Fibroblast of the conjunctiva (primary cell): ENCODE data around the gene GGA2.
"Not testable (repeated sequence)": the region's sequence is repeated elsewhere in the genome, so short reads cannot be mapped to it uniquely, and the experiment has no call there.

Experiments used
- DNase-seq: peaks from one replicate; pipeline ENCODE4 v3.0.0-alpha.2; 2010; ENCODE audit warnings: low read depth

Gene GGA2

GRCh38 chr16:23504076-23504452, 6.2 kb downstream of the GGA2 start:
- DNase-seq: peak; percentile 30

- DNase-seq: no peak
Measured at GRCh38 chr16:23502466-23502865, 7.8 kb downstream of the GGA2 start.

DNA sequence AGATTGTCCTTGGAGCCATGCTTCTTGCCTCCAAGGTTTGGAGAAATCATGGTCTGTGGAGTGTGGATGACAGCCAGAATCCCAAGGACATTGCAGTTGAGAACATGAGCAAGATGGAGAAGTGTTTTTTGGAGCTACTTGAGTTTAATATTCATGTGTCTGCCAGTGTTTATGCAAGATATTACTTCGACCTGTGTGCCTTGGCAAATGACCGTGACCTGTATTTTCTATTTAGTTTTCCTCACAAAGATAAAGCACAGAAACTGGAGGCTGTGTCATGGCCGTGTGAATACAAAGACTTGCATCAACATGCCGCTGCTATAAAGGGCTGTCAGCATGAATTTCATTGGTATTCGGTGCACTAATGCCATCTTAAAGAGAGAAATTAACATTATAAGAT, 9.0 kb downstream of the GGA2 start:
- DNase-seq: no peak

GRCh38 chr16:23500862-23501225, 9.4 kb downstream of the GGA2 start:
- DNase-seq: no peak

GRCh38 chr16:23500212-23500861, 10.0 kb downstream of the GGA2 start:
- no peak for DNase-seq

DNA sequence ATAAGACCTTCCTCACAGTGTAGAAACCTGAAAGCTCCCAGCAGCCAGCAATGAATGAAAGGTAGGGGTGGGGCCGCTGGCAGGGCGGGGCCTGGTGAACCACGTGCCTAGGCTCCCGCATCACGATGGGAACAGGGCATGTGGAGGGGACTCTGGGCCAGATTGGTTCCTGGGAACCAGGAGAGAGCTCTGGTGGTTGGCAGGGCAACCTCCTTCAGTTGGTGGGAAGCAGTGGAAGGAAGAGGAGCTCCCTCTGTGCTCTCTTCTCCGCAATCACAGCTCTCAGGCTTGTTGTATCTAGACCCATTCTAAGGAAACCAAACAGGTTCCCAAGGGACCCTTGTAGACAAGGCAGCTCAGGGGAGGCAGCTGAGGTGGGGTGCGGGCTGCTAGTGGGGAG, 10.5 kb downstream of the GGA2 start:
- no peak for DNase-seq

- no peak for DNase-seq
Measured at GRCh38 chr16:23498863-23499262, 11.4 kb downstream of the GGA2 start.

DNA sequence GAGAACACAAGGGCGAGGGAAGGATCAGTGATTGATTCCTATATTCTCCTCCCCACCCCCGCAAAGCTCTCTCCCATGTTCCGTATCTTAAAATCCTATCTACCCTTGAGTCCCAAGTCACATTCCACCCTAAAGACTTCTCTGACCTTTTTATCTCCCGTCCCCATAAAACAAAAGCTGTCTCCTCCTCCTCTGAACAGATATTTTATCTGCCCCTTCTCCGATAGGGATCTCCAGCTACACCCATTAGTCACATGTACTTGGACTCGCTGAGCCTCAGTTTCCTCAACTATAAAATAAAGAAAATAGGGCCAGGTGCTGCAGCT, 12.8 kb downstream of the GGA2 start:
- DNase-seq: no peak

- no peak for DNase-seq
Measured at GRCh38 chr16:23496821-23497542, 13.3 kb downstream of the GGA2 start.

DNA sequence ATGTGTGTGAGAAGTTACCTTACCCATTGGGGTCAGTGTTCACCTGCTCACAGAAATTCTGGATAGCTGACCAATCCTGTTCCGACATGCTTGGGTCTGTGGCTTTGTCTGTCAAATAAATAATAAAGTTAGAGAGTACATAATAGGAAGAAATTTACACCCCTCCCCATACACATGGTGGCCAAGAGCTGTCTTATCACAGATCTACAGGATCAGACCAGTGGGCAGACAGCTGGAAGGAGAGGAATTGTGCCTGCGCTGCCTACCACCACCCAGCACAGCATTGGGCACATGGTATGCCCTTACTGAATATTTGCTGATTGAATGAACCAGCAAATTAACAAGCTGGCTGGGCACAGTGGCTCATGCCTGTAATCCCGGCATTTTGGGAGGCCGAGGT, 14.6 kb downstream of the GGA2 start:
- DNase-seq: no peak

DNA sequence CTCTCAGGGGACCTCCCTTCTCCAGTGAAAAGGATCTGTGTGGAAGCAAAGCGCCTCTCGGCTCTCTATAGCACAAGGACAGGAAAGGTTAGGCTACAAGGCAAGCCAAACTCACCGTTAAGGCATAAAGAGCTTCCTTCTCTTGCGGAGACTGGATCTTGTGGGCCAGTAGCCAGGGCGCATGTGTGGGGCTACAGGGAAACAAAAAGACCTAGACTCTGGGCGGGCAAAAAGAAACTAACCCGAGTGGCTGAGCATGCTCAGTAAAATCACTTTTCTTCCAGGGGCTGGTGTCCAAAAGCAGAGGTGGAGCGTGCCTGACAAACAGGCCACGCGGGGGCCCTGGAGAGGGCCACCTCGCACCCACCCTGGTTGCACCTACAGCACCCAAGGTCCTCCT, 16.1 kb downstream of the GGA2 start:
- DNase-seq: no peak

- DNase-seq: no peak
Measured at GRCh38 chr16:23491490-23492391, 18.6 kb downstream of the GGA2 start.

GRCh38 chr16:23486480-23486879, 23.8 kb downstream of the GGA2 start:
- no peak for DNase-seq

DNA sequence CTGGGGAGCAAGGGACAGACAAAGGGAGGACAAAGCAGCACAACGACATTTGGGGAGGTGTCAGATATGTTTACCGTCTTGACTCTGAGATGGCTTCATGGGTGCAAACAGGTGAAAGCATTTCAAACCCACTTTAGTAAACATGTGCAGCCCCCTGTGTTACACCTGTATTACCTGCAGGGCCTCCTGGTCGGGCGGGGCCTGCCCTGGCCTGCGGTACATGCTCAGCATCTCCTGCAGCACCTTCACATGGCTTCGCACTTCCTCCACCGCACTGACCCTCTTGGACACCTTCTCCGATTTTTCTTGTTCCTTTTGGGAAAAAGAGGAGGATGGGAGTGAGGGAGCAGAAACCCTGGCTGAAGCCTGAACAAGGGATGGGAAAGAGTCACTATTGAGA, 24.5 kb downstream of the GGA2 start:
- no peak for DNase-seq

DNA sequence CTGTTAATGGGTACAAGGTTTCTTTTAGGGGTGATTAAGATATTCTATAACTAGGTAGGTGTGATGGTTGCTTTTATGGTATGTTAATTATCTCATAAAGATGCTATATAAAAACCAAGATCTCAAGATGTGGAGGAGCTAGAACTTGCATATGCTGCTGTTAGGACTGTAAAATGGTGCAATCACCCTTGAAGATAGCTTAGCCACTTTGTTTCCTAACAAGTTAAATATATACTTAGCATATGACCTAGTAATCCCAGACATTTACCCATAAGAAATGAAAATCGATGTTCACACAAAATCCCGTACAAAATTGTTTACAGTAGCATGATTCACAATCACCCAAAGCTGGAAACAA, 25.1 kb downstream of the GGA2 start:
- DNase-seq: no peak

DNA sequence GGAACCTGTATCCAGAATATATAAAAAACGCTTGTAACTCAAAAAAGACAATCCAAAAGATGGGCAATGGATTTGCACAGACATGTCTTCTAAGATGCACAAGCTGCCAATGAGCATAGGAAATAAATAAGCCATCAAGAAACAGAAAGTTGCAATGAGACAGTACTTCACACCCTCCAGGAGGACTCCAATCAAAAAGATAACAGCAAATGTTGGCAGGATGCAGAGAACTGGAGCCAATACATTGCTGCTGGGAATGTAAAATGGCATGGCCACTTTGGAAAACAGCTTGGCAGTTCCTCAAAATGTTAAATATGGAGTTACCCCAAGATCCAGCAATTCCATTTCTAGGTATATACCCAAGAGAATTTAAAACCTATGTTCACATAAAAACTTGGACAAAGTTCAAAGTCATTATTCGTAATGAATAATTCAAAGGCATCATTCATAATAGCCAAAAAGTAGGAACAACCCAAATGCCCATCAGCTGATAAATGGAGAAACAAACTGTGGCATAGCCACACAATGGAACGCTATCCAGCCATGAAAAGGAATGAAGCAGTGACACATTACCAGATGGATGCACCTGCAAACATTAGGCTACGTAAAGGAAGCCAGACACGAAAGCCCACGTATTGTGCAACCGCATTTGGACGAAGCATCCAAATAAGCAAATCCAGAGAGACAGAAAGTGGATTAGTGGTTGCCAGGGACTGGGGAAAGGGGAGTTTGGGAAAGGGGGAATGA, 25.6 kb downstream of the GGA2 start:
- DNase-seq: no peak

DNA sequence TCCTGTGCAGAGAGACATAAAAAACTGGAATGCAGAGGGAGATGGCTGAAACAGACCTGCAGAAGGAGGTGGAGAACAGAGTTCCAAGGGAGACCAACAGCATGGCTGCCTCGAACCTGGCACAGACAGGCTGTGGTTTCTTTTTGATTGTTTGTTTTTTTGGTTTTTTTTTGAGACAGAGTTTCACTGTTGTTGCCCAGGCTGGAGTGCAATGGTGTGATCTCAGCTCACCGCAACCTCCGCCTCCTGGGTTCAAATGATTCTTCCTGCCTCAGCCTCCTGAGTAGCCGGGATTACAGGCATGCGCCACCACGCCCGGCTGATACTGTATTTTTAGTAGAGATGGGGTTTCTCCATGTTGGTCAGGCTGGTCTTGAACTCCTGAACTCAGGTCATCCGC, 26.8 kb downstream of the GGA2 start:
- not testable (repeated sequence) for DNase-seq

- DNase-seq: no peak
Measured at GRCh38 chr16:23482778-23483177, 27.5 kb downstream of the GGA2 start.

- no peak for DNase-seq
Measured at GRCh38 chr16:23480257-23480656, 30.0 kb downstream of the GGA2 start.

- no peak for DNase-seq
Measured at GRCh38 chr16:23479138-23479537, 31.2 kb downstream of the GGA2 start.

- no peak for DNase-seq
Measured at GRCh38 chr16:23478566-23478965, 31.7 kb downstream of the GGA2 start.

DNA sequence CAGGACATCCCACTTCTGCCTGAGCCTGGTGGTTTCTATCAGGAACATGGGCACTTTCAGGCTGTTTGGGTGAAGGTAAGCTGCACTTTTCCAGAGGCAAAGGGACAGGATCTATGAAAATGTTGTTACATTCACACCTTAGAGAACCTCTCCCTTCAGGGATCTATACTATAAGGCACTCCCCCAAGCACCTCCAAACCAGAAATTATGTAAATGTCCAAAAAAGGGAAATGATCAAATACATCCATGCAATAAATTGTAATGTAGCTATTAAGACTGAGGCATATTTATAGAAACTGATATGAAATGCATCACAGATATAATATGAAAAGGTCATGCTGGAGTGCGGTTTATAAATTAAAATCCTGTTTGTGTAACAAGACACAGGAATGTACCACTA, 34.0 kb downstream of the GGA2 start:
- no peak for DNase-seq

GRCh38 chr16:23469814-23470213, 40.5 kb downstream of the GGA2 start:
- DNase-seq: no peak
